ENCODE measurements around the gene TMEM38A. TPM values are rescaled to one million over a fixed set of nuclear protein-coding genes. Genes with fewer than 3 reads are reported as not detected.

Gene TMEM38A
- total RNA-seq, 6 experiments from 2014 or later = 2.7 to 8.3 (median 5.3) TPM

GRCh38 chr19:16615808-16616207 is 45.1 kb upstream of the TMEM38A start:
- no peak for TF ChIP-seq POLR2A (IDR thresholded peaks at IDR 0.05)
- no peak for TF ChIP-seq CTCF (IDR thresholded peaks at IDR 0.05)
- intact Hi-C loops (cut with DNase I) = no loop called here
- no peaks in the 10 kb centered on the region for H3K27me3 ChIP-seq
- H3K4me1 ChIP-seq = peaks cover 0 to 18% (median 9%) of the 10 kb centered on the region in 4 donors
- ATAC-seq (no peak), DNase-seq (no peak)
- H3K9me3 ChIP-seq = no peaks in the 10 kb centered on the region
- no peak overlapping the region for H3K27ac ChIP-seq
- no peaks in the 10 kb centered on the region for H3K36me3 ChIP-seq
- WGBS (ENCODE audit: insufficient coverage, low coverage, low lambda C conversion rate, missing lambda C conversion rate) = 80% methylated on average over 1 of the region's 1 CpG
- H3K4me3 ChIP-seq = no peak overlapping the region

DNA sequence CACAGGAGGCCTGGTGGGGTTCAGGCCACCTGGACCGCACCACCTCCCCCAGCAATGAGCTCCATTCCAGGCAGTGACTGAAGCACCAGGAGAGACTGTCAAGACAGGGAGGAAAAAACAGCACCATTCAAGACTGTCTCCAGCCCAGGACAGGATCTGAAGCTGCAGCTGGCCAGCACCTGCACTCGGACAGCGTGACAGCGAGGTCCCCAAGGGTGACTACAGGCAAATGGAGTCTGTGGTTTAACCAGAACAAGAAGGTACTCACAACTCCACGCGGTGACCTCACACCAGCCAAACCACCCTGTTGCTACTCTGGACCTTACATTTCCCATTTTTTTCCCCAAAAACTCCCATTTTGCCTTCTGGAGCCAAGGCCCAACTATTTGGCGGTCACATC is 42.7 kb upstream of the TMEM38A start:
- peaks cover 0 to 3% (median 0%) of the 10 kb centered on the region in 4 donors for H3K4me1 ChIP-seq
- 100% methylated on average over 1 of the region's 7 CpGs for WGBS (ENCODE audit: insufficient coverage, low coverage, low lambda C conversion rate, missing lambda C conversion rate)
- TF ChIP-seq CTCF (IDR thresholded peaks at IDR 0.05) (no peak), POLR2A (IDR thresholded peaks at IDR 0.05) (no peak)
- intact Hi-C loops (cut with DNase I) = no loop called here
- DNase-seq (no peak), ATAC-seq (no peak)
- H3K4me3 ChIP-seq = no peak overlapping the region
- H3K27ac ChIP-seq = no peak overlapping the region
- H3K27me3 ChIP-seq = no peaks in the 10 kb centered on the region
- H3K9me3 ChIP-seq = no peaks in the 10 kb centered on the region
- H3K36me3 ChIP-seq = no peaks in the 10 kb centered on the region

- WGBS (ENCODE audit: insufficient coverage, low coverage, low lambda C conversion rate, missing lambda C conversion rate) = 100% methylated on average over 2 of the region's 7 CpGs
- no peaks in the 10 kb centered on the region for H3K9me3 ChIP-seq
- no peak overlapping the region for H3K27ac ChIP-seq
- intact Hi-C loops (cut with DNase I) = no loop called here
- peaks cover 0 to 3% (median 0%) of the 10 kb centered on the region in 4 donors for H3K4me1 ChIP-seq
- no peak for DNase-seq
- ATAC-seq = peak in 2 of 4 donors; percentile 35 to 39
- H3K36me3 ChIP-seq = peaks cover 0 to 4% (median under 1%) of the 10 kb centered on the region in 4 donors
- H3K4me3 ChIP-seq = no peak overlapping the region
- H3K27me3 ChIP-seq = no peaks in the 10 kb centered on the region
- TF ChIP-seq POLR2A (IDR thresholded peaks at IDR 0.05) = no peak
- TF ChIP-seq CTCF (IDR thresholded peaks at IDR 0.05) = no peak
These were observed 41.5 kb upstream of the TMEM38A start for GRCh38 chr19:16619457-16619856.

DNA sequence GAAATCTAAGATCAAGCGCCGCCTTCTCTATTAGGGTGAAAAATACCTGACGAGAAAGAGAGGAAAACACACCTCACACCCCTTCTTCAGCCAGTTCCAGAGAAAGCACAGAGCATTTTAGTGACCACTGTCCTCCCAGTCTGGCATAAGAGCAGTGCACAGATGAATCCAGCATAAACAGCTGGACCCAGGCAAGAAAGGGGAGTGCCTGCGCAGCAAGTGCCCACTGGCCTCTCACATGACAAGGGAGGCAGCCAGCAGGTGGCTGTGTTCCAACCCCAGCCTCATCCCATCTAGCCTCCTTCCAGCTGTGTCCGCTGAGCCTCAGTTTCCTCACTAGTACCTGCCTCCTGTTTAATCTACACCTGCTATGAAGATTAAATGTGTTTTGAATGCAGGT is 40.9 kb upstream of the TMEM38A start:
- H3K4me1 ChIP-seq = peaks cover 0 to 3% (median 0%) of the 10 kb centered on the region in 4 donors
- no peaks in the 10 kb centered on the region for H3K27me3 ChIP-seq
- DNase-seq (no peak), ATAC-seq (no peak)
- H3K27ac ChIP-seq = no peak overlapping the region
- H3K4me3 ChIP-seq = no peak overlapping the region
- 84% methylated on average over 4 of the region's 5 CpGs for WGBS (ENCODE audit: insufficient coverage, low coverage, low lambda C conversion rate, missing lambda C conversion rate)
- no peaks in the 10 kb centered on the region for H3K9me3 ChIP-seq
- TF ChIP-seq CTCF (IDR thresholded peaks at IDR 0.05) (no peak), POLR2A (IDR thresholded peaks at IDR 0.05) (no peak)
- intact Hi-C loops (cut with DNase I) = no loop called here
- H3K36me3 ChIP-seq = peaks cover 0 to 4% (median under 1%) of the 10 kb centered on the region in 4 donors

DNA sequence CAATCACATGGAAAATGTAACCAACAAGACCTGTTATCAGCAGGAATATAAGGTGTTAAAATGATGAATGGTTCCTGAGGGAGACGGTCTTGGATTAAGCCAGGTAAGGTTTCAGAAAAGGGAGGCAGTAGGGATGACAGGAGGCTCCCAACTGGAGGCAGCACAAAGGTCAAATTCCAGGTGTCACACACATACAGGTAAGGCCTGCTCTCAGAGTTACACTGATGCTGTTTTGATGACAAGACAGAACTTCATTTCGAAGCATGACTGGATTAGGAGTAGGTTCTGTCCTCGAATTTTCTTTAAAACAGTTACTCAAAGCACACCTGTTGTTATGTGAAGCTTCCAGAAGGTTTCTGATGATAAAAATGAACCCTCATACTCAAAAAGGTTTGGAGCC is 40.4 kb upstream of the TMEM38A start:
- 48% methylated on average over 3 of the region's 3 CpGs for WGBS (ENCODE audit: insufficient coverage, low coverage, low lambda C conversion rate, missing lambda C conversion rate)
- peaks cover 0 to 5% (median 0%) of the 10 kb centered on the region in 4 donors for H3K4me1 ChIP-seq
- ATAC-seq (no peak), DNase-seq (no peak)
- peaks cover 0 to 4% (median under 1%) of the 10 kb centered on the region in 4 donors for H3K36me3 ChIP-seq
- TF ChIP-seq POLR2A (IDR thresholded peaks at IDR 0.05) (no peak), CTCF (IDR thresholded peaks at IDR 0.05) (no peak)
- no peak overlapping the region for H3K4me3 ChIP-seq
- no peaks in the 10 kb centered on the region for H3K27me3 ChIP-seq
- intact Hi-C loops (cut with DNase I) = no loop called here
- H3K27ac ChIP-seq = no peak overlapping the region
- H3K9me3 ChIP-seq = no peaks in the 10 kb centered on the region
